ENCODE data around the gene BLM.

DNA sequence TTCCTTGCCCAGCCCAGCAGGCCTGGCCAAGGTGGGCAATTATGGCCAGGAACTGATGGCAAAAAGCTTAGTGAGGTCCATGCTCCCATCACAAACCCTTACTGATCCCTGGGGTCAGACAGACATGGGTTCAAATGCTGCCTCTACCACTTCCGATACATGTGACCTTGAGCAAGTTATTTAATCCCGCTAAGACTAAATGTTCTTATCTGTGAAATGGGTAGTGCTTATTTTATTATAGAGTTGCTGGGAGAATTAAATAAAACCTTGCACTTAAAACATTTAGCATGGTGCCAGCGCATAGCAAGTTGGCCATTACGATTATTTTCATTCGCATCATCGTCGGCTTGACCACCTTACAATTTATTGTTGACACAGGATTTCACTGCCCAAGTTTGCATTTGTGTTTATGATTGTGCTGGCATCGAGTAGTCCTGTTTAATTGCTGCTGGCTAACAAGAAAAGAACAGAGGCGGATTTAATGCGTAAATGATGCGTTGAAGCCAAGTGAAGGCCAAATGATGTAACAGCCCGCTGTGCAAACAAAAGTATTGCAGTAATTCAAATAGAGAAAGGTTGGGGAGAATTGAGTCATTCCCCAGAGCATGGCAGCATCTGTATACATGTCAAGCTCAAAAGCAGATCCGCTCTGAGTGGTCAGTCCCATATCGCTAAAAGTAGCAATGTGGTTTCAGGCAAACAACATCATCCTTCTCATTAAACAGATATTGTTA, 144.0 kb downstream of the BLM start:
- TF ChIP-seq SP1 (IDR thresholded peaks at IDR 0.05) (no peak), FOXA1 (IDR thresholded peaks at IDR 0.05) (no peak), FOXM1 (IDR thresholded peaks at IDR 0.05; ENCODE audit: borderline replicate concordance) (no peak), TARDBP (IDR thresholded peaks at IDR 0.05) (no peak), ARNT (IDR thresholded peaks at IDR 0.05) (no peak), NFRKB (IDR thresholded peaks at IDR 0.05) (no peak), BHLHE40 (IDR thresholded peaks at IDR 0.05; ENCODE audit: borderline replicate concordance) (no peak)
